Esophagus squamous epithelium (tissue), 5 donors: ENCODE measurements around the gene CYP2R1. TPM values are rescaled to one million over a fixed set of nuclear protein-coding genes. Genes with fewer than 3 reads are reported as not detected.

Experiments used
- DNase-seq: peaks from one replicate; lab custom pipeline; 2025; lab: John Stamatoyannopoulos, UW
- H3K27ac ChIP-seq, 4 donors: fragments of 200-600 bp; sonication (generic); one replicate each; pipeline ENCODE4 v1.5.1; 2016 to 2019; ENCODE audit warnings: mild to moderate bottlenecking in 1 of 4
- H3K27me3 ChIP-seq, 4 donors: fragments of 200-600 bp; sonication (generic); 1 replicate in 3 of 4; 2 replicates in 1 of 4; pipeline versions ENCODE4 v1.5.1 to v1.6.0; 2017 to 2021; ENCODE audit warnings: antibody characterized with exemption in 1 of 4
- H3K36me3 ChIP-seq, 3 donors: fragments of 200-600 bp; sonication (generic); one replicate each; pipeline ENCODE4 v1.5.1; 2016 to 2019
- H3K4me1 ChIP-seq, 3 donors: fragments of 200-600 bp; sonication (generic); one replicate each; pipeline ENCODE4 v1.5.1; 2017 to 2019
- H3K4me3 ChIP-seq, 4 donors: fragments of 200-600 bp; sonication (generic); 1 replicate in 3 of 4; 2 replicates in 1 of 4; pipeline ENCODE4 v1.5.1; 2016 to 2019; ENCODE audit warnings: mild to moderate bottlenecking in 2 of 4, moderate library complexity in 1 of 4
- H3K9me3 ChIP-seq, 3 donors: fragments of 200-600 bp; sonication (generic); one replicate each; pipeline ENCODE4 v1.5.1; 2016 to 2019
- POLR2A ChIP-seq, 4 donors: fragments of 450-650 bp; IDR thresholded peaks; one replicate each; pipeline ENCODE4 v1.6.1; 2017; ENCODE audit warnings: antibody characterized with exemption in 4 of 4, mild to moderate bottlenecking in 4 of 4, moderate library complexity in 3 of 4
- WGBS, 2 donors: methylation state at CpG; one replicate each; pipeline ENCODE4 v1.1.5; 2018; 5-methylcytosine and 5-hydroxymethylcytosine counted together
- intact Hi-C: fragments of 100-400 bp; cut with DNase I; formaldehyde crosslinking; loops from one replicate; pipeline ENCODE4 v1.15.0; 2022
- total RNA-seq, 4 donors: library from RNA; depleted of rRNA; stranded (reverse); fragments of >200 nt; gene quantifications; one replicate each; pipeline ENCODE4 v1.1.0, GENCODE V29; 2016
- TF ChIP-seq, protein P1 (sequence below), 6 experiments: fragments of 450-650 bp in 4 of 6; fragments of 200-600 bp in 2 of 6; sonication (generic) in 2 of 6; IDR thresholded peaks; one replicate each; pipeline ENCODE4 v1.5.1; 2016 to 2019; ENCODE audit warnings: antibody characterized with exemption in 6 of 6, mild to moderate bottlenecking in 4 of 6, moderate library complexity in 4 of 6
- donor health status: DM: yes; HTN: yes; CAD: no.

CYP2R1 gene
- total RNA-seq, 4 donors from 2014 or later, result 13.0 to 20.4 (median 16.3) TPM

DNA sequence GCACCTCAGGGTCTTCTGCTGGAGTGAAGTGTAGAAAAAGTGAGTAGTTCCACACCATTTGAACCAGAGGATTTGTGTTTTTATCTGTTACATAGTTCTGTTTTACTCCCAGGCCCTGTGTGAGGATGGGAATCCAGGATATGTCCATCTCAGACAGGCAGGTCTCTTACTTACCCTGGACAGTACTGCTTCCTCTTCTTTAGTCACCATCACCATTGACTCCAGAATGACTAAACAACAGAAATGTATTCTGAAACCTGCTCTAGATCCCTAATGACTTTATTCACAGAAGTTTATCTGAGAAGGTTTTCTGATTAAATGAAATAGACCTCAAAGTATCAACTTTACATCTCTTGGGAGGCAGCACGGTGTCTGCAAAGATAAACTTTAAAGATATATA lies 33.6 kb downstream of the CYP2R1 start:
- intact Hi-C loops, result no loop called here
- H3K27ac ChIP-seq, result no peak overlapping the region
- 52 to 79% methylated on average over 1 of the region's 1 CpG for WGBS, 2 donors
- H3K4me3 ChIP-seq, result no peak overlapping the region
- H3K27me3 ChIP-seq, result no peaks in the 10 kb centered on the region
- no peaks in the 10 kb centered on the region for H3K9me3 ChIP-seq
- no peaks in the 10 kb centered on the region for H3K4me1 ChIP-seq
- DNase-seq, result no peak
- H3K36me3 ChIP-seq, result no peaks in the 10 kb centered on the region
- no peak for TF ChIP-seq POLR2A (IDR thresholded peaks at IDR 0.05)

DNA sequence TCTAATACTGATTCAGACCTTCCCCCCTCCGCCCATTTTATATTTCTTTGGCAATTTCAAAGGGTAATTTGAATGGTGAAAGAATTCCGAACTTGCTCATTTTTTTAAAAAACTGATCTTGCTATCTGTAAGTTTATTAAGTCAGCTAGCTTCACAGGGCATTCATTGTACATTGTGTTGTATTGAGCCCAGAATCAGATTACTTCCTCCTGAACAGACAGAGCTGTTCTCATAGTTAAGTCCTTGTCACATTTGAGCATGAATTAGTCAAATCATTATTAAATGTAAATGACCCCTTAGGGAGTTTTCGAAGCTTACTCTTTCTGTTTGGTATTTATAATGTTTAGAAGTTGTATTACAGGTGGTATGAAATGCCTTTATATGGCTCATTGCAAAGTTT lies 34.4 kb downstream of the CYP2R1 start:
- no peak for DNase-seq
- Histone ChIP-seq H3K27ac (no peak overlapping the region), H3K4me1 (no peaks in the 10 kb centered on the region), H3K9me3 (no peaks in the 10 kb centered on the region), H3K4me3 (no peak overlapping the region), H3K27me3 (no peaks in the 10 kb centered on the region), H3K36me3 (no peaks in the 10 kb centered on the region)
- no peak for TF ChIP-seq POLR2A (IDR thresholded peaks at IDR 0.05)
- TF ChIP-seq, protein P1, sequence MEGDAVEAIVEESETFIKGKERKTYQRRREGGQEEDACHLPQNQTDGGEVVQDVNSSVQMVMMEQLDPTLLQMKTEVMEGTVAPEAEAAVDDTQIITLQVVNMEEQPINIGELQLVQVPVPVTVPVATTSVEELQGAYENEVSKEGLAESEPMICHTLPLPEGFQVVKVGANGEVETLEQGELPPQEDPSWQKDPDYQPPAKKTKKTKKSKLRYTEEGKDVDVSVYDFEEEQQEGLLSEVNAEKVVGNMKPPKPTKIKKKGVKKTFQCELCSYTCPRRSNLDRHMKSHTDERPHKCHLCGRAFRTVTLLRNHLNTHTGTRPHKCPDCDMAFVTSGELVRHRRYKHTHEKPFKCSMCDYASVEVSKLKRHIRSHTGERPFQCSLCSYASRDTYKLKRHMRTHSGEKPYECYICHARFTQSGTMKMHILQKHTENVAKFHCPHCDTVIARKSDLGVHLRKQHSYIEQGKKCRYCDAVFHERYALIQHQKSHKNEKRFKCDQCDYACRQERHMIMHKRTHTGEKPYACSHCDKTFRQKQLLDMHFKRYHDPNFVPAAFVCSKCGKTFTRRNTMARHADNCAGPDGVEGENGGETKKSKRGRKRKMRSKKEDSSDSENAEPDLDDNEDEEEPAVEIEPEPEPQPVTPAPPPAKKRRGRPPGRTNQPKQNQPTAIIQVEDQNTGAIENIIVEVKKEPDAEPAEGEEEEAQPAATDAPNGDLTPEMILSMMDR (IDR thresholded peaks at IDR 0.05), result no peak
- 69 to 78% methylated on average over 3 of the region's 3 CpGs for WGBS, 2 donors
- intact Hi-C loops, result no loop called here

DNA sequence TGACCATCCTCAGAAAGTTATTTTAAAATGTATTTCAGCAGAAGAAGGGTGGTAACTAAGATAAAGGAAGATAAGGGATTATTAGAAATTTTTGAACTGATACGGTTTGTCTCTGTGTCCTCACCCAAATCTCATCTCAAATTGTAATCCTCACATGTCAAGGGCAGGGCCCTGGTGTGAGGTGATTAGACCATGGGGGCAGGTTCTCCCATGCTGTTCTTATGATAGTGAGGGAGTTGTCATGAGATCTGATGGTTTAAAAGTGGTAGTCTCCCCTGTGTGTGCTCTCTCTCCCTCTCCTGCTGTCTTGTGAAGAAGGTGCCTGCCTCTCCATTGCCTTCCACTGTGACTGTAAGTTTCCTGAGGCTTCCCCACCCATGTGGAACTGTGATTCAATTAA lies 36.1 kb downstream of the CYP2R1 start:
- Histone ChIP-seq H3K36me3 (no peaks in the 10 kb centered on the region), H3K9me3 (no peaks in the 10 kb centered on the region), H3K27me3 (no peaks in the 10 kb centered on the region), H3K4me3 (no peak overlapping the region), H3K27ac (no peak overlapping the region), H3K4me1 (no peaks in the 10 kb centered on the region)
- TF ChIP-seq, protein P1 (IDR thresholded peaks at IDR 0.05), result no peak
- no peak for TF ChIP-seq POLR2A (IDR thresholded peaks at IDR 0.05)
- 74 to 84% methylated on average over 1 of the region's 1 CpG for WGBS, 2 donors
- intact Hi-C loops, result no loop called here
- no peak for DNase-seq

DNA sequence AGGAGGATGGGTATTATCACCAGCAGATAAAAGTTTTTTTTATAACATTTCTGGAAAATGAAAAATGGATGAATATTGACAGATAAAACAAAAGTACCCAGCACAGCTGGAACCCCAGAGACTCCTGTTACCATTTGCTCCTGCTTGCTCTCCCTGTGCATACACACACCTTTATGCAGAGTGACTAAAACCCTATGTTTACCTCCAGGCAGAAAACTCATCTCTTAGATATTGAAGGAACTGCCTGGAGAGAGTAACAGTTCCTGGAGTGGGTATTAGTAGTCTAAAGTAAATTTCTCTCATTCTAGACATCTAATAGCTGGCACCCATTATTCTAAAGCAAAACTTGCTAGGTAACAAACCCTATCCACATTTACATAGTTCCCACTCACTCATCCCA lies 38.0 kb downstream of the CYP2R1 start:
- Histone ChIP-seq H3K27ac (no peak overlapping the region), H3K27me3 (no peaks in the 10 kb centered on the region), H3K4me3 (no peak overlapping the region), H3K36me3 (no peaks in the 10 kb centered on the region), H3K4me1 (no peaks in the 10 kb centered on the region), H3K9me3 (no peaks in the 10 kb centered on the region)
- no peak for DNase-seq
- TF ChIP-seq POLR2A (IDR thresholded peaks at IDR 0.05), result no peak
- TF ChIP-seq, protein P1 (IDR thresholded peaks at IDR 0.05), result no peak
- intact Hi-C loops, result no loop called here

DNA sequence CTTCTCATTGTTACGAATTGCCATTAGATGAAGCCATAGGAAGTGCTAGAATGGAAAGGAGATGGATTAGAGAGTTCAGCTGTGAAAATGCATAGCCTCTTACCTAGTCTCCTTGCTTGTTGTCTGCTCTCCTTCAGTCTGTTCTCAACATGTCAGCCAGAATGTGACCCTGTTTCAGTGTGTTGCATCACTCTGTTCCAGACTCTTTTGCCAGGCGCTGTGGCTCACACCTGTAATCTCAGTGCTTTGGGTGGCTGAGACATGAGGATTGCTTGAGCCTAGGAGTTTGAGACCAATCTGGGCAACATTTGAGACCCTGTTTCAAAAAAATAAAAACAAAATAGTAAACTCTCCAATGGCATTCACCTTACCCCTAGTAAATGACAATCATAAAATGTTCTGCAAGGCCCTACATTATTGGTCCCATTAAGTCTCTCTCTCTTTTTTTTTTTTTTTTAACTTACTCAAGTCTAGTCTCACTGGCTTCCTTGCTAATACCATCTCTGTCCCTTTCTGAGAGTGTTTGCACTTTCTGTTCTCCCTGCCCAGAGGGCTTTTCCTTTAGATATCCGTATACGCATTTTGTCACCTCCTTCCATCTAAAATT lies 39.4 kb downstream of the CYP2R1 start:
- Histone ChIP-seq H3K4me1 (no peaks in the 10 kb centered on the region), H3K27me3 (no peaks in the 10 kb centered on the region), H3K36me3 (no peaks in the 10 kb centered on the region), H3K27ac (no peak overlapping the region), H3K9me3 (no peaks in the 10 kb centered on the region), H3K4me3 (no peak overlapping the region)
- TF ChIP-seq, protein P1 (IDR thresholded peaks at IDR 0.05), result no peak
- TF ChIP-seq POLR2A (IDR thresholded peaks at IDR 0.05), result no peak
- intact Hi-C loops, result no loop called here
- WGBS, 2 donors, result 94 to 99% methylated on average over 4 of the region's 4 CpGs
- no peak for DNase-seq

DNA sequence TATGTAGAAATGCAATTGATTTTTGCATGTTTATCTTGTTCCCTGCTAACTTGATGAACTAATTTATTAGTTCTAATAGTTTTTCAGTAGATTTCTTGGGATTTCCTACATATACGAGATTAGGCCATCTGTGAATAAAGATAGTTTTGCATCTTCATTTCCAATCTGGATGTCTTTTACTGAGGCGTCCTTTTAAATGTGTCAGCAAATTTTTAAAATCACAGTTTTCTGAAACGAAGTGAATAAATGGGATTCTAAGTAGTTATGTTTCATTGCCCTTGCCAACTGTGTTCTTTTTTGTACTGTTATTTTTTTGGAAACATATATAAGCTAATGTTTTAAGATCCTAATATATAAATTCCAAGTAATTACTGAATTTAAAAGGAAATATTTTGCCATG lies 50.0 kb downstream of the CYP2R1 start:
- no peaks in the 10 kb centered on the region for H3K36me3 ChIP-seq
- TF ChIP-seq, protein P1 (IDR thresholded peaks at IDR 0.05), result no peak
- TF ChIP-seq POLR2A (IDR thresholded peaks at IDR 0.05), result no peak
- intact Hi-C loops, result no loop called here
- no peaks in the 10 kb centered on the region for H3K9me3 ChIP-seq
- H3K27me3 ChIP-seq, result no peaks in the 10 kb centered on the region
- 81 to 84% methylated on average over 3 of the region's 3 CpGs for WGBS, 2 donors
- no peak overlapping the region for H3K4me3 ChIP-seq
- H3K27ac ChIP-seq, result no peak overlapping the region
- no peak for DNase-seq
- no peaks in the 10 kb centered on the region for H3K4me1 ChIP-seq
